HG02642 (cell line): ENCODE results near the gene ADGRA1.

Experiments
- ATAC-seq: cut with Tn5 transposase; IDR thresholded peaks from one replicate; pipeline ENCODE4 v1.9.1; 2021; ENCODE audit warnings: mild to moderate bottlenecking; ENCODE audit not compliant: unreplicated experiment, poor library complexity

Gene ADGRA1

DNA sequence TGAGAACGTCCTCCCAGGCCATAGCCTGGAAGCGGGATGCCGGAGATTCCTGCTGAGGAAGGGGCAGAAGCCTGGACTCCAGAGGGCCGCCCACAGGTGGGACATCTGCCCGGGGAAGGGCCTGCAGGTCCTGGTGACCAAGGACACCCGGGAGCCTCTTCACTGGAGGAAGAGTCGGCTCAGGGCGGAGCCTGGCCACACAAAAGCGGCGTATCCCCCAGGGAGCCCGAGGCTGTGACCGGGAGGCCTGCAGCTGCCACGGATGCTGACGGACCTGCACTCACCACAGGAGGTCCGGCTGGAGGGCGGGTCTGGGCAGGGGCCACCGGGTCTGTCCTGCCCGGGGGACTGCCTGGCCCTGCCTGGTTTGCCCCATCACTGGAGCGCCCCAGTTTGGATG, 15.5 kb upstream of the ADGRA1 start:
- ATAC-seq = no peak

DNA sequence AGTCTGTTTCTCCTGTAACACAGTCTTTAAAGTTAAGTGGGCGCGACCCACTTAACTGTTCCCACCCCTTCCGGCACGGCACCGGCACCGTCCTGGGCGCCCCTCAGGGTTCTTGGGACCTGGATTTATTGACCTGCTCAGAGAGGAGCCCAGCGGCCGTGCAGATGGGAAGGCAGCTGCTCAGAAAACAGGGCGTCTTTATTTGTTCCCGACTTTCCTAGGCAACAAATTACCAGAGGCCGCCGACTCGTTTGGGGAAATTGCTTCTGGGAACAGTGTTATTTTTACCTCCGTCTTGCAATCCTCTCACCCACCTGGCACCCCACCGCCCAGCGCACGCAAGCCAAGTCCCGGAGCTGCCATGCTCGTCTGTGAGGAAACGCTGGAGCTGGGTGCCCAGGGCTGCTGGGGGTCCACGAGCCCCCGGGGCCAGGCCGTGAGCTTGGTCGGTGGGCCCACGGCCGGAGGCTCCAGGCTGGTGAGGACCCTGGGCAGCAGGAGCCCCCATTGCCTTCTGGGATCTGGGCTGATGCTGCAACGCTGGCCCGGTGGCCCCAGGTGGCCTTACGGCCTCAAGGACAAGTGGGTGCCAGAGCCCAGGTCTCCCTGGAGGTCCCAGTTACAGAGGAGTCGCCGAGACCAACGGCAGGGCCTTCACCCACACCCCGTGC, 14.9 kb upstream of the ADGRA1 start:
- ATAC-seq = no peak

DNA sequence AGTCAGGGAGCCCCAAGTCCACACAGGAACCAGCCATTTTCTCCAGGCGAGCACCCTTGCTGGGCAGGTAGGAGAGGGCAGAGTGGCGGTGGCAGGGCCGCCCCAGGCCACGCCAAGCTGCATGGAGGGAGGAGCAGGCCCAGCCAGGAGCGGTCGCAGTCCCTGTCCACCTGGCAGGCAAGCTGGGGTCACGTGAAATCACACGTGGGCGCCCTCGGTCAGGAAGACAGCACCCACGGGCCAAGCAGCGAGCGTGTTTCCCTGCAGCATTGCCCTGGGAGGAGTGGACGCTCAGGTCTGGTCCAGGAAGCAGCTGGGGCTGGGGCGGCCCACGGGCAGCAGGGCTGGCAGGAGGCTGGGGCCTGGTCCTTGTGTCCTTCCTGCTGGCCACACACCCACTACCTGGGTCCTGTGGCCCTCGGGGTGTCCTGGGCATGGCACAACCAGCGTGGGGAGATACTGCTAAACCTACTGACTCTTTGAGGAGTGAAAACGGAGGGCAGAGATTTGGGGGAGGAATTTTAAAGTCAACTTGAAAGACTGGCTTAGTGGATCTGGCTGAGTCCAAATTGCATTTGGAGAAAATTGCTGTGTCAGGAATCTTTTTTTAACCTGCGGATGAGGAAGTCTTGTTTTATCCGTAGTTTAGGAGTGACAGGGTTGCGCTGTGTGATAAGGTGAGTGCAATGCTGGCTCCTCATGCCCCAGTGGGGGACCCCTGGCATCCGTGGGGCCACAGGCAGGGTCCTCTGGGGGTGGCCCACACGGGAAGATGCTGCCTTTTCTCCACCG, 12.2 kb upstream of the ADGRA1 start:
- no peak for ATAC-seq

DNA sequence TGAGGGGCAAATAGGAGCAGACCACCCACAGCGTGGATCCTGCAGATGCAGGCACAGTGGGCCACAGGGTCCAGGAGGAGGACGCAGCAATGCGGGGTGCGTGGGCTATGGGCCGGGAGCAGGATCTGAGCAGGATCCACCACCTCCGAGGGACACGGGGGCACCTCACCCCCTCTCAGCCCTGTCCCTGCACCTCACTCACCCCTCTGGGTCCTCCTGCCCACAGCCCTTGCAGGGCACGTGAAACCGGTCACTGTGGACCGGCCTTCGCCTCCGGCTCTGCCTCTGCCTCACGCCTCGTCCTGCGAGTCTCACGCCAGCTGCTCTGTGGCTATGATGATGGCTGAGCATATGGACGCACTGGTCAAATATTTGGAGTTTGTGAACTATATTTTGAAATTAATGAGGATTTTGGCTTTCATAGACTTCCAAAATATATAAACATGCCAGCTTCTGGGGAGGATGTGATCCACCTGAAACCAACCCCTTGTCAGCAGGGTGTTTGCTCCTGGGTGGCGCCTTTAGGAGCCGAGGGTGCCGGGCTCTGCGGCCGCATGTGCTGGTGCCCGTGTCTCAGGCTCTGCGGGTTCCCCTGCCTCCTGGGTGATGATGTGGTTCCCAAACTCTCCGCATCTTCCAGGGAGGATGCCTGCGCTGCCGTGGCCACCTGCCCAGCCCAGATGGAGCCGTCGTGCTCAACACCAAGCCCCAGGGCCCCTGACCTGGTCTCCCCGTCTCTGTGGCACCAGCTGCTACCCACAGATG, 11.3 kb upstream of the ADGRA1 start:
- ATAC-seq = no peak

- no peak for ATAC-seq
Observed at GRCh38 chr10:133079836-133080682, 7.7 kb upstream of the ADGRA1 start.

GRCh38 chr10:133080683-133081040, 7.1 kb upstream of the ADGRA1 start:
- ATAC-seq = no peak

DNA sequence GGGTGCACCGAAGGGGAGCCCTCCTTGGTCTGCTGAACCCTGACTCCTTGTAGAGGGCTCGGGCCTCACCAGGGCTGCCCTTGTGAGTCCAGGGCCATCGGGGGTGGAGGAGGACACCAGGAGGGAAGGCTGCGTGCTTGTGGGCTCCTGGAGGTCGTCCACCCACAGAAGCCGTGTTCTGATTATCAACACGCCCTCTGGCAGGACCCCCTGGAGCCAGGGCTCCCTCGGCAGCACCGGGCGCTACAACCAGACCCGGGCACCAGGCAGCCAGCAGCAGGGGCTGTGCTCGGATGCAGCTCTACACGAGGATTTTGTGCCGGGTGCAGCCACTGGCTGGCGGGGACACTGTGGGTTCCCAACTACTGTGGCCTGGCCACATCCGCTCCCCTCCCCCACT, 6.1 kb upstream of the ADGRA1 start:
- no peak for ATAC-seq

GRCh38 chr10:133082685-133083421, 4.9 kb upstream of the ADGRA1 start:
- ATAC-seq = no peak

DNA sequence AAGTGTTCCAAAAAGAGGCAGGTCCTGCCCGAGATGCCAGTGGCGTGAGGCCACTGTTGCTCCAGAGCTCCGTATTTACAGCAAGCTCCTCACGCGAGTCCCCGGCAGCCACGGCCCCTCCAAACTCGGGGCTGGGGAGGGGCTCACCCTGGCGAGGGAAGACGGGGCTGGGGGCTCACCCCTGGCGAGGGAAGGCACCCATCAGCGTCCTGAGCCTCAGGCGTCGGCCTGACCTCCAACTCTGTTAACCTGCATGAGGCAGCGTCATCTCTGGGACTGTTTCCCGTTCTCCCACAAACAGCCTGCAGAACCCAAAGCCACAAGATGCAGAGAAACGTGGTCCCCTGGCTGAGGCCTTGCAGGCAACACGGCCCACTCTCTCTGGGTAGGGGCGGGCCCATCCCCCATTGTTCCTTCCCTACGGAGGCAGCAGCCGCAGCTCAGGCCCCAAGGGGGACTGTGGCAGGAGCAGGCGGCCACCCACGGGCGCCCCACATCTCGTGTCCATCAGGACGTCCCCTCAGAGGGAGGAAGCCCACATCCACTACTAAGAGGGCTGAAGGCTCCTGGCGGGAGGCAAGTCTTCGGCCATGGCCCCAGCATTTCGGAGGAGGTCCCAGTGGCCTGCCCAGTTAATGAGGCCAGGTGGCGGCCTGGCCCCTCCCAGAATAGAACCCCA, 4.2 kb upstream of the ADGRA1 start:
- no peak for ATAC-seq

DNA sequence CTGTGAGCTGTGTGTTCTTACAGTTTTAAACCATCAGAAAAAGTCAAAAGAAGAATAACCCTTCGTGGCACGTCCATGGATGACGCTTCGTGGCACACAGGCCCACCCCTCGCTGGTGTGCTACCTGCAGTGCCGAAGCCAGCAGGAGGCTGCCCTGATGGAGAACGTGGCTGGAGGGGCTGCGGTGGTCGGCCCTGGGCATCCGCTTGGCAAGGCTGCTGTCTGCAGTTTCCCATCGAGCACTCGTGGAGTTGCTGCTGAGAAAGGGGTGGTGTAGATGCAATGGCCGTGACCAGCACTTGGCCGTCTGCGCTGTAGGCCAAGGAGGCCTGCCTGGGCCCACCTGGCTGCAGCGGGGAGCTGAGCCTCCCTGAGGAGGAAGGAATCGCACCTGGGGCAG, 3.2 kb upstream of the ADGRA1 start:
- no peak for ATAC-seq

- no peak for ATAC-seq
Observed at GRCh38 chr10:133085251-133086125, 2.2 kb upstream of the ADGRA1 start.

- no peak for ATAC-seq
Observed at GRCh38 chr10:133086247-133086646, 1.5 kb upstream of the ADGRA1 start.

GRCh38 chr10:133087045-133087678, 562 bp upstream of the ADGRA1 start:
- ATAC-seq = no peak

- ATAC-seq = no peak
Observed at GRCh38 chr10:133088179-133088955, 643 bp downstream of the ADGRA1 start.

GRCh38 chr10:133088956-133089800, 1.5 kb downstream of the ADGRA1 start:
- ATAC-seq = no peak

DNA sequence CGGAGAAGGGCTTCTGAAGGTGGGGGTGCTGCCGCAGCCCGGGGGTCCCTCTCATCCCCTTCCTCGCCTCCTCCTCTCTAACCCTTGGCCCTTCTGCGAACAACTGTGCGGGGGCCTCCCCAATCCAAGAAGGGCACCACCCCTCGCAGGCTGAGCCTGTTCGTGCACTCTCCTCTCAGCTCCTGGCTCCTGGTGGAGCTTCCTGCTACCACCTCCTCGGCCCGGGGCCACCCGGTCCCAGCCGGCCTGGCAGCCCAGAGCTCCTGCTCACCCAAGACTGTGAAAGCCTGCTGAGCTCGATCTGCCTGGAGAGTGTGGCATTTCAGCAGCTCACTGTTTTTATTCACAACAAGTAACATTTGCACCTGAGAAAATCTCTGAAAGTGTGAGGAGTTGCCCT, 2.4 kb downstream of the ADGRA1 start:
- no peak for ATAC-seq
